Psoas muscle (tissue), 8 donors: Measurements from ENCODE around the gene ABCB8. TPM values are rescaled to one million over a fixed set of nuclear protein-coding genes. Genes with fewer than 3 reads are reported as not detected.
A peak's percentile ranks its signal among the peaks of the same experiment; 100 is the strongest.

Experiments used
- ATAC-seq, 4 donors: fragments of 200-7000 bp; cut with Tn5 transposase; one replicate each; pipeline ENCODE4 v1.9.1; 2020; ENCODE audit warnings: moderate library complexity in 3 of 4, mild to moderate bottlenecking in 2 of 4
- DNase-seq, 2 donors: peaks; one replicate each; pipeline ENCODE4 v3.0.0-alpha.2; 2020
- H3K27ac ChIP-seq: fragments of 200-600 bp; one replicate; pipeline ENCODE4 v1.8.0; 2022
- H3K27me3 ChIP-seq, 3 donors: fragments of 200-600 bp in 1 of 3; one replicate each; pipeline versions ENCODE4 v1.6.1 to v1.8.0; 2013 to 2022; ENCODE audit warnings: low read length in 2 of 3, mild to moderate bottlenecking in 2 of 3, moderate library complexity in 1 of 3; ENCODE audit not compliant: insufficient read depth in 3 of 3
- H3K36me3 ChIP-seq, 2 donors: fragments of 200-600 bp in 1 of 2; one replicate each; pipeline versions ENCODE4 v1.6.1 to v1.8.0; 2013 to 2022; ENCODE audit warnings: low read depth in 1 of 2, mild to moderate bottlenecking in 1 of 2, moderate library complexity in 1 of 2; ENCODE audit not compliant: insufficient read depth in 1 of 2
- H3K4me1 ChIP-seq: fragments of 200-600 bp; one replicate; pipeline ENCODE4 v1.8.0; 2022
- H3K4me3 ChIP-seq: fragments of 200-600 bp; one replicate; pipeline ENCODE4 v1.8.0; 2022; ENCODE audit warnings: mild to moderate bottlenecking
- H3K9me3 ChIP-seq: fragments of 200-600 bp; one replicate; pipeline ENCODE4 v1.8.0; 2022
- WGBS, 3 donors: extraction: QIAGEN DNeasy Blood & Tissue Kit; methylation state at CpG; one replicate each; pipeline versions ENCODE4 v1.1.6 to v1.1.7; 2013; 5-methylcytosine and 5-hydroxymethylcytosine counted together
- intact Hi-C, 2 donors: fragments of 100-400 bp; cut with DNase I; formaldehyde crosslinking; loops; one replicate each; pipeline versions ENCODE4 v1.11.0 to v1.14.2; 2022
- polyA plus RNA-seq, 3 donors: library from polyadenylated mRNA; stranded (reverse); fragments of 200-250 nt; gene quantifications; one replicate each; pipeline ENCODE4 v1.2.3, GENCODE V29; 2013
- total RNA-seq, 4 donors: library from RNA; stranded (reverse); fragmentation: NEBNext Ultra II Directional in 2 of 4; extraction: Animal tissue kit (Norgen Biotek cat#: 25700) in 2 of 4; gene quantifications; one replicate each; pipeline versions ENCODE4 v1.2.1 to v1.2.4, GENCODE V29; 2021 to 2023
- TF ChIP-seq, protein P1 (sequence below): fragments of 200-600 bp; IDR thresholded peaks from one replicate; pipeline ENCODE4 v1.8.0; 2022; ENCODE audit warnings: antibody characterized with exemption
- donor health status: healthy with polysubstance abuse.
- donor health status: DM: no; HTN: no; CAD: no; lungs with moderate emphysema.
- donor health status: Bipolar disorder and iron deficiency.
- donor health status: healthy.
- donor health status: DM: yes; HTN: yes; CAD: no.
- donor health status: DM: no; HTN: no; CAD: no.
- donor health status: DM: no; HTN: no; CAD: no.
- donor health status: DM: yes; HTN: yes; CAD: no.

The ABCB8 gene
- total and polyA plus RNA-seq, 7 donors: 9.3 to 20.7 (median 16.6) TPM

DNA sequence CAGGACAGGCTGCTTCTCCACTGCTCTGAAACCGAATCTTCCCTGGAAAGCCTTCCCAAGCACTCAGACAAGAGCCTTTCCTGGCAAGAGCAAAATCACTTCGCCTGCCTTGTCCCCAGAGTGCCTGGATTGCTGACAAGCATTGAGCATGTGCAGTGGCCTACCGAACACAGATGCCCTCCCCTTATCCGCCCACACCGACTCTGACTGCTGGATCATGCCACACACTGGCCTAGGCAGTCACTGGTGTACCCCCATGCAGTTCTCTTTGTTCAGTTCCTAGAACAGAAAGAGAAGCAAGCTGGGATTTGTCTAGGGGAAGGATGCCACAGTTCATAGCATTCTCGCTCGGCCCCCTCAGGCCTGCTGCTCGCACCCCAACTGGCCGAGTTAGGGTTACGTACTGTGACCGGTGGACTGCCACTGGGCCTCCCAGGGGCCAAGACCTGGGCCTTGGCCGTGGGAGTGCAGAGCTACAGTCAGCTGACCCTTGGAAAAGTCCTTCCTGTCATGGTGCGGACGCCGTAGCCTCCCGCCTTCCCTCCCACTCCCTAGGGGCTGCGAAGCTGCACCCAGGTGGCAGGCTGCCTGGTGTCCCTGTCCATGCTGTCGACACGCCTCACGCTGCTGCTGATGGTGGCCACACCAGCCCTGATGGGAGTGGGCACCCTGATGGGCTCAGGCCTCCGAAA lies 6.9 kb downstream of the ABCB8 start:
- peak overlapping the region; percentile 58 for H3K27ac ChIP-seq
- 63 to 75% (median 70%) methylated on average over 21 of the region's 21 CpGs for WGBS, 3 donors
- peak; percentile 42 to 71 (median 62) for ATAC-seq
- H3K9me3 ChIP-seq: no peaks in the 10 kb centered on the region
- TF ChIP-seq, protein P1, sequence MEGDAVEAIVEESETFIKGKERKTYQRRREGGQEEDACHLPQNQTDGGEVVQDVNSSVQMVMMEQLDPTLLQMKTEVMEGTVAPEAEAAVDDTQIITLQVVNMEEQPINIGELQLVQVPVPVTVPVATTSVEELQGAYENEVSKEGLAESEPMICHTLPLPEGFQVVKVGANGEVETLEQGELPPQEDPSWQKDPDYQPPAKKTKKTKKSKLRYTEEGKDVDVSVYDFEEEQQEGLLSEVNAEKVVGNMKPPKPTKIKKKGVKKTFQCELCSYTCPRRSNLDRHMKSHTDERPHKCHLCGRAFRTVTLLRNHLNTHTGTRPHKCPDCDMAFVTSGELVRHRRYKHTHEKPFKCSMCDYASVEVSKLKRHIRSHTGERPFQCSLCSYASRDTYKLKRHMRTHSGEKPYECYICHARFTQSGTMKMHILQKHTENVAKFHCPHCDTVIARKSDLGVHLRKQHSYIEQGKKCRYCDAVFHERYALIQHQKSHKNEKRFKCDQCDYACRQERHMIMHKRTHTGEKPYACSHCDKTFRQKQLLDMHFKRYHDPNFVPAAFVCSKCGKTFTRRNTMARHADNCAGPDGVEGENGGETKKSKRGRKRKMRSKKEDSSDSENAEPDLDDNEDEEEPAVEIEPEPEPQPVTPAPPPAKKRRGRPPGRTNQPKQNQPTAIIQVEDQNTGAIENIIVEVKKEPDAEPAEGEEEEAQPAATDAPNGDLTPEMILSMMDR: no peak
- DNase-seq: no peak
- no peaks in the 10 kb centered on the region for H3K27me3 ChIP-seq
- intact Hi-C loops: no loop called here
- H3K36me3 ChIP-seq: peaks cover 6 to 61% of the 10 kb centered on the region in 2 donors
- H3K4me1 ChIP-seq: peaks cover 26% of the 10 kb centered on the region
- H3K4me3 ChIP-seq: no peak overlapping the region

DNA sequence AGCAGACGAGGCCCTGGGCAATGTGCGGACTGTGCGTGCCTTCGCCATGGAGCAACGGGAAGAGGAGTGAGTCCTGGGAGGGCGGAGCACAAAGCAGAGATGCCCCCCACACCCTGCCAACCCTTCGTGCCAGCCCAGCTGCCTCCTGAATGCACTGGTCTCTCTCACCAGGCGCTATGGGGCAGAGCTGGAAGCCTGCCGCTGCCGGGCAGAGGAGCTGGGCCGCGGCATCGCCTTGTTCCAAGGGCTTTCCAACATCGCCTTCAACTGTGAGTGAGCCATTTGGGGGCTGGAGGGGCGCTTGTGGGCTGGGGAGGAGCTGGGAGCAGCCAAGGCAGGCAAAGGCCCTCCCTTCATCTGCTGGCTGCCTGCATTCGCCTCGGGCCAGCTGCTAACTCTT lies 7.7 kb downstream of the ABCB8 start:
- H3K27ac ChIP-seq: no peak overlapping the region
- intact Hi-C loops: no loop called here
- WGBS, 3 donors: 87 to 92% (median 89%) methylated on average over 17 of the region's 17 CpGs
- TF ChIP-seq, protein P1: no peak
- peaks cover 6 to 63% of the 10 kb centered on the region in 2 donors for H3K36me3 ChIP-seq
- H3K9me3 ChIP-seq: no peaks in the 10 kb centered on the region
- H3K4me1 ChIP-seq: peaks cover 26% of the 10 kb centered on the region
- DNase-seq (peak in 1 of 2 donors; percentile 36), ATAC-seq (no peak)
- no peak overlapping the region for H3K4me3 ChIP-seq
- H3K27me3 ChIP-seq: no peaks in the 10 kb centered on the region

DNA sequence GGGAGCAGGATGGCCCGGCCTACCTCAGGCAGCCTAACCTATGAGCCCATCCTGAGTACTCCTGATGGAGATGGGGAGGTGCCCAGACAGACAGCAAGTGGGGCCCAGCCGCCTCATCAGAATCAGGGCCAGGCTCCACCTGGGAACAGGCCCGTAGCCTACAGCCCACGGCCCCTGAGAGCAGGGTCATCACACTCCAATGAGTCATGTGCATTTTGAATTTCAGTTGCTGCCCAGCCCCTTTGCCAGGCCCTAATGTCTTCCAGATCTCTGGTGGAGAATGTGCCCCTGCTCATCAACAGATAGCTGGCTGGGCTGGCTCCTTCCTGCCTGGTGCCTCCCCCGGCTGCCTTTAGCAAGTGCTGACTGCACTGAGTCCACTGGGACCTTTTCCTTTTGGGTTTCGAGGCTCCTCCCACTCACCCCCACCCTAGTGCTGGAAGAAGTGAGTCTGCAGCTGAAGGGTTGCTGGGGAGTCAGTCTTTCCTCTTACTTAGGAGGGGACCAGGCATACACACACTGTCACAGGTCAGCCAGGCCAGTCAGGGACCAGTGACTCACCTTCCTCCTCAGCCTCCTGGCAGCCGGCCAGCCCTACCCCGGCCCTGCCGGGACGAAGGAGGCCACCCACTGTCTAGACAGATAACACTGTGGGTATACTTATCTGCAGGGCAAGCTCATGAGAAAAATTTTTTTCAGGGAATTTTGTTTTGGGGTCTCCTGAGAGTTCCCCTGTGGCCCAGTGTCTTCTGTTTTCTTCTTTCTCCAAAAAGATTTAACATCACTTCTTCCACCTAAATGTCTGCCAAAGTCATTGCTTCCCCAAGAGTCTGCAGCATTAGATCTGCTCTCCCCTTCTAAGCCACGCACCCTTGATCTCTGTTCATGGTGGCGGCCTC lies 10.9 kb downstream of the ABCB8 start:
- WGBS, 3 donors: 46 to 54% (median 53%) methylated on average over 12 of the region's 12 CpGs
- peaks cover 6 to 64% of the 10 kb centered on the region in 2 donors for H3K36me3 ChIP-seq
- no peaks in the 10 kb centered on the region for H3K9me3 ChIP-seq
- no peaks in the 10 kb centered on the region for H3K27me3 ChIP-seq
- H3K4me3 ChIP-seq: no peak overlapping the region
- intact Hi-C loops: no loop called here
- TF ChIP-seq, protein P1: no peak
- peak overlapping the region; percentile 15 for H3K27ac ChIP-seq
- peaks cover 24% of the 10 kb centered on the region for H3K4me1 ChIP-seq
- ATAC-seq: peak; percentile 52 to 71 (median 64)
- DNase-seq: peak; percentile 78

DNA sequence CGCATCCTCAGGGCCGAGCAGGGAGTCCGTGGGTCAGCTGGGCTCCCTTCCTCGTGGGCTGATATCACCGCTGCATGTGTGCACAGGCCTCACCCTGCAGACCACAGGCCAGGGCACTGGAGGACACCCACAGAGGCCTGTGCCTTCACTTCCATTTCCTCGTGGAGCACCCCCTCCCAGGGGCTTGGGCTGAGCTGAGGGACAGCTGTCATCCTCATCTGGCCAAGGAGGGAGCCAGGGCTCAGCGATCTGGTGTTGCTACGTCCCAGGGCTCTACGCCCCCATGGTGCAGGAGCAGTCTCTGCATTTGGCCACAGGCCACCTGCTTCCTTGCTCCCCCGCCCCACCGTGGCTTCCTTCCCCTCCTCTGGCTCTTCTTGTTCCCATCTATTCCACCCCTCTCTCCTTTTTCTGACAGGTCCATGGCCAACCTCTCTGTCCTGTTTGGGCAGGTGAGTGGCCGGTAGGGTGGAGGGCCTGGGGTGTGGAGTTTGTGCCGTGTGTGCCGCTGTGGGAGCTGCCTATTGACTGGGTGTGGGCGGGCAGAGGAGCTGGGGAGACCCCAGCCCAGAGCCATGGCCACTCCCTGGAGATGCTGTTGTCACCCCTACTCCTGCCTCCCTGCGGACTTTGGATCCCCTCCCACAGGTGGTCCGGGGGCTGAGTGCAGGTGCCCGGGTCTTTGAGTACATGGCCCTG lies 11.7 kb downstream of the ABCB8 start:
- ATAC-seq: no peak
- TF ChIP-seq, protein P1: no peak
- no peak overlapping the region for H3K4me3 ChIP-seq
- DNase-seq: no peak
- WGBS, 3 donors: 66 to 72% (median 70%) methylated on average over 18 of the region's 18 CpGs
- peaks cover 18% of the 10 kb centered on the region for H3K4me1 ChIP-seq
- intact Hi-C loops: no loop called here
- H3K27me3 ChIP-seq: no peaks in the 10 kb centered on the region
- H3K27ac ChIP-seq: no peak overlapping the region
- H3K9me3 ChIP-seq: no peaks in the 10 kb centered on the region
- H3K36me3 ChIP-seq: peaks cover 6 to 62% of the 10 kb centered on the region in 2 donors
